SK-N-SH treated with all-trans-retinoic acid at 6 μM for 48 hours (cell line): Measurements from ENCODE around the gene TEX2.

Experiments
- ATAC-seq: fragments of 200-7000 bp; cut with Tn5 transposase; 3 replicates; pipeline ENCODE4 v1.9.1; 2020; ENCODE audit warnings: mild to moderate bottlenecking, moderate library complexity
- ARNTL ChIP-seq: fragments of 450-650 bp; formaldehyde crosslinking; IDR thresholded peaks from 2 replicates; pipeline ENCODE4 v1.5.0; 2020; ENCODE audit warnings: low read depth, mild to moderate bottlenecking, moderate library complexity, borderline replicate concordance
- BACH2 ChIP-seq: fragments of 250-450 bp; sonication (Bioruptor Pico); IDR thresholded peaks from 2 replicates; pipeline ENCODE4 v1.9.0; 2021; ENCODE audit warnings: mild to moderate bottlenecking, borderline replicate concordance
- CREB5 ChIP-seq: fragments of 250-450 bp; sonication (Bioruptor Pico); IDR thresholded peaks from 2 replicates; pipeline ENCODE4 v1.5.1; 2020; ENCODE audit warnings: low read depth, mild to moderate bottlenecking, moderate library complexity
- CSDC2 ChIP-seq: fragments of 250-450 bp; sonication (Bioruptor Pico); IDR thresholded peaks from 2 replicates; pipeline ENCODE4 v1.5.0; 2020; ENCODE audit warnings: mild to moderate bottlenecking, moderate library complexity
- CSRNP3 ChIP-seq: fragments of 250-450 bp; sonication (Bioruptor Pico); IDR thresholded peaks from 2 replicates; pipeline ENCODE4 v1.5.1; 2021; ENCODE audit warnings: mild to moderate bottlenecking, moderate library complexity
- ESRRG ChIP-seq: fragments of 250-450 bp; sonication (Bioruptor Pico); IDR thresholded peaks from 2 replicates; pipeline ENCODE4 v1.6.1; 2021; ENCODE audit warnings: mild to moderate bottlenecking
- GLIS3 ChIP-seq: fragments of 250-450 bp; sonication (Bioruptor Pico); IDR thresholded peaks from 2 replicates; pipeline ENCODE4 v1.5.0; 2020; ENCODE audit warnings: mild to moderate bottlenecking, moderate library complexity
- OSR1 ChIP-seq: fragments of 250-450 bp; sonication (Bioruptor Pico); IDR thresholded peaks from 2 replicates; pipeline ENCODE4 v1.8.0; 2022; ENCODE audit warnings: moderate library complexity, mild to moderate bottlenecking, inconsistent platforms
- PATZ1 ChIP-seq: fragments of 250-450 bp; sonication (Bioruptor Pico); IDR thresholded peaks from 2 replicates; pipeline ENCODE4 v1.8.0; 2020; ENCODE audit warnings: mild to moderate bottlenecking, moderate library complexity, borderline replicate concordance
- POU6F1 ChIP-seq: fragments of 250-450 bp; sonication (Bioruptor Pico); IDR thresholded peaks from 2 replicates; pipeline ENCODE4 v1.8.0; 2021; ENCODE audit warnings: low read depth, mild to moderate bottlenecking, moderate library complexity, borderline replicate concordance
- PPARA ChIP-seq: fragments of 250-450 bp; sonication (Bioruptor Pico); IDR thresholded peaks from 2 replicates; pipeline ENCODE4 v1.5.0; 2020; ENCODE audit warnings: mild to moderate bottlenecking, borderline replicate concordance
- RARB ChIP-seq: fragments of 250-450 bp; sonication (Bioruptor Pico); IDR thresholded peaks from 2 replicates; pipeline ENCODE4 v1.8.0; 2021; ENCODE audit warnings: mild to moderate bottlenecking, moderate library complexity
- SNAI2 ChIP-seq: fragments of 250-450 bp; sonication (Bioruptor Pico); IDR thresholded peaks from 2 replicates; pipeline ENCODE4 v1.5.0; 2020; ENCODE audit warnings: mild to moderate bottlenecking, moderate library complexity
- TCF4 ChIP-seq: fragments of 250-450 bp; sonication (Bioruptor Pico); IDR thresholded peaks from 2 replicates; pipeline ENCODE4 v1.8.0; 2021; ENCODE audit warnings: mild to moderate bottlenecking, moderate library complexity, borderline replicate concordance
- TOX ChIP-seq: fragments of 250-450 bp; sonication (Bioruptor Pico); IDR thresholded peaks from 2 replicates; pipeline ENCODE4 v1.8.0; 2021; ENCODE audit warnings: mild to moderate bottlenecking, moderate library complexity, borderline replicate concordance
- TSHZ2 ChIP-seq: fragments of 250-450 bp; sonication (Bioruptor Pico); IDR thresholded peaks from 2 replicates; pipeline ENCODE4 v1.5.0; 2020; ENCODE audit warnings: mild to moderate bottlenecking, moderate library complexity
- ZC3H10 ChIP-seq: fragments of 250-450 bp; sonication (Bioruptor Pico); IDR thresholded peaks from 2 replicates; pipeline ENCODE4 v1.5.1; 2021; ENCODE audit warnings: mild to moderate bottlenecking, moderate library complexity
- ZFP3 ChIP-seq: fragments of 250-450 bp; sonication (Bioruptor Pico); IDR thresholded peaks from 2 replicates; pipeline ENCODE4 v1.5.0; 2020; ENCODE audit warnings: mild to moderate bottlenecking, moderate library complexity
- ZFP30 ChIP-seq: fragments of 450-650 bp; formaldehyde crosslinking; IDR thresholded peaks from 2 replicates; pipeline ENCODE4 v1.5.0; 2022; ENCODE audit warnings: mild to moderate bottlenecking, moderate library complexity
- ZNF565 ChIP-seq: fragments of 450-650 bp; formaldehyde crosslinking; conservative IDR thresholded peaks from 2 replicates; pipeline ENCODE4 v1.5.0; 2020; ENCODE audit warnings: low read depth, mild to moderate bottlenecking, moderate library complexity
- ZNF70 ChIP-seq: fragments of 450-650 bp; formaldehyde crosslinking; IDR thresholded peaks from 2 replicates; pipeline ENCODE4 v1.5.0; 2020; ENCODE audit warnings: mild to moderate bottlenecking, moderate library complexity
- ZNF8 ChIP-seq: fragments of 450-650 bp; formaldehyde crosslinking; IDR thresholded peaks from 2 replicates; pipeline ENCODE4 v1.5.0; 2020; ENCODE audit warnings: mild to moderate bottlenecking, moderate library complexity

TEX2 gene

GRCh38 chr17:64128787-64129514, 134.1 kb downstream of the TEX2 start:
- TF ChIP-seq GLIS3 (CRISPR knock-in tag) (no peak), ZNF565 (no peak), TCF4 (CRISPR knock-in tag) (no peak), OSR1 (CRISPR knock-in tag) (no peak), ZNF8 (no peak), CSRNP3 (CRISPR knock-in tag) (no peak), BACH2 (CRISPR knock-in tag) (no peak), POU6F1 (CRISPR knock-in tag) (no peak), TSHZ2 (CRISPR knock-in tag) (no peak)
- peak; percentile 23 for ATAC-seq

- ATAC-seq = no peak
- TF ChIP-seq OSR1 (CRISPR knock-in tag) (no peak), CREB5 (CRISPR knock-in tag) (no peak), RARB (CRISPR knock-in tag) (no peak), CSDC2 (CRISPR knock-in tag) (no peak), ZFP3 (CRISPR knock-in tag) (no peak), SNAI2 (CRISPR knock-in tag) (no peak), POU6F1 (CRISPR knock-in tag) (no peak), ZNF70 (no peak), ARNTL (CRISPR knock-in tag) (no peak), ZC3H10 (CRISPR knock-in tag) (no peak), GLIS3 (CRISPR knock-in tag) (no peak), TOX (no peak), TCF4 (CRISPR knock-in tag) (no peak)
Observed at GRCh38 chr17:64126918-64127317, 136.1 kb downstream of the TEX2 start.

GRCh38 chr17:64125937-64126336, 137.1 kb downstream of the TEX2 start:
- ATAC-seq = no peak
- TF ChIP-seq ZFP3 (CRISPR knock-in tag) = no peak
- no peak for TF ChIP-seq CREB5 (CRISPR knock-in tag)
- no peak for TF ChIP-seq PATZ1
- TF ChIP-seq ESRRG (CRISPR knock-in tag) = no peak
- no peak for TF ChIP-seq TOX
- no peak for TF ChIP-seq PPARA (CRISPR knock-in tag)
- TF ChIP-seq CSDC2 (CRISPR knock-in tag) = no peak
- TF ChIP-seq POU6F1 (CRISPR knock-in tag) = no peak
- TF ChIP-seq RARB (CRISPR knock-in tag) = no peak
- TF ChIP-seq ZFP30 (CRISPR knock-in tag) = no peak
- no peak for TF ChIP-seq GLIS3 (CRISPR knock-in tag)
- no peak for TF ChIP-seq OSR1 (CRISPR knock-in tag)
- TF ChIP-seq BACH2 (CRISPR knock-in tag) = no peak
- TF ChIP-seq ARNTL (CRISPR knock-in tag) = no peak
- TF ChIP-seq SNAI2 (CRISPR knock-in tag) = no peak
